ENCODE measurements around the gene BMPR1A. TPM values are rescaled to one million over a fixed set of nuclear protein-coding genes. Genes with fewer than 3 reads are reported as not detected.

The BMPR1A gene
- total RNA-seq (10 to 100 TPM; 29.9 to 66.2 TPM), polyA plus RNA-seq (1 to 10 TPM; 3.8 to 9.6 TPM)
- long read RNA-seq, donor 1, full-length matches to known transcripts = 2 of 7 reads
- long read RNA-seq, donor 1, partial matches to known transcripts = 5 of 7 reads
- long read RNA-seq, donor 1, other reads (novel, unspliced or antisense) = 0 of 7 reads
- long read RNA-seq, donor 2, full-length matches to known transcripts = 1 of 1 reads
- long read RNA-seq, donor 2, partial matches to known transcripts = 0 of 1 reads
- long read RNA-seq, donor 2, other reads (novel, unspliced or antisense) = 0 of 1 reads
- long read RNA-seq, donor 3, full-length matches to known transcripts = 2 of 30 reads
- long read RNA-seq, donor 3, partial matches to known transcripts = 28 of 30 reads
- long read RNA-seq, donor 3, other reads (novel, unspliced or antisense) = 0 of 30 reads
- long read RNA-seq, donor 4 = 0 reads
- long read RNA-seq, donor 5, full-length matches to known transcripts = 3 of 43 reads
- long read RNA-seq, donor 5, partial matches to known transcripts = 40 of 43 reads
- long read RNA-seq, donor 5, other reads (novel, unspliced or antisense) = 0 of 43 reads

GRCh38 chr10:86756511-86757112 lies at the start of gene BMPR1A:
Gene BMPR1A, plus strand, starts transcription at chr10:86756619. Its CDS starts 119,400 bp downstream, at chr10:86876019.
- H3K27me3 ChIP-seq (ENCODE audit: control insufficient read depth in 3 of 3, insufficient read depth in 3 of 3, low read length in 2 of 3) = peaks cover 0 to under 1% (median 0%) of the 10 kb centered on the region in 3 donors

GRCh38 chr10:86706977-86707376 lies 49.4 kb upstream of the BMPR1A start:
- DNase-seq (no peak), ATAC-seq (ENCODE audit: insufficient read depth, low FRiP score) (no peak)
- peaks cover 0 to 3% (median 0%) of the 10 kb centered on the region in 4 donors for H3K36me3 ChIP-seq (ENCODE audit: control insufficient read depth in 4 of 4, insufficient read depth in 4 of 4, low read length in 4 of 4)
- peaks cover 0 to 3% (median 0%) of the 10 kb centered on the region in 4 donors for H3K9me3 ChIP-seq (ENCODE audit: control insufficient read depth in 4 of 4, insufficient read depth in 3 of 4, low read length in 3 of 4)
- no peak overlapping the region for H3K27ac ChIP-seq (ENCODE audit: low read depth in 1 of 2, low read length in 1 of 2)
- peaks cover 0 to 9% (median 4%) of the 10 kb centered on the region in 5 donors for H3K4me1 ChIP-seq (ENCODE audit: control insufficient read depth in 5 of 5, insufficient read depth in 5 of 5, low read length in 5 of 5)
- TF ChIP-seq, protein P1, sequence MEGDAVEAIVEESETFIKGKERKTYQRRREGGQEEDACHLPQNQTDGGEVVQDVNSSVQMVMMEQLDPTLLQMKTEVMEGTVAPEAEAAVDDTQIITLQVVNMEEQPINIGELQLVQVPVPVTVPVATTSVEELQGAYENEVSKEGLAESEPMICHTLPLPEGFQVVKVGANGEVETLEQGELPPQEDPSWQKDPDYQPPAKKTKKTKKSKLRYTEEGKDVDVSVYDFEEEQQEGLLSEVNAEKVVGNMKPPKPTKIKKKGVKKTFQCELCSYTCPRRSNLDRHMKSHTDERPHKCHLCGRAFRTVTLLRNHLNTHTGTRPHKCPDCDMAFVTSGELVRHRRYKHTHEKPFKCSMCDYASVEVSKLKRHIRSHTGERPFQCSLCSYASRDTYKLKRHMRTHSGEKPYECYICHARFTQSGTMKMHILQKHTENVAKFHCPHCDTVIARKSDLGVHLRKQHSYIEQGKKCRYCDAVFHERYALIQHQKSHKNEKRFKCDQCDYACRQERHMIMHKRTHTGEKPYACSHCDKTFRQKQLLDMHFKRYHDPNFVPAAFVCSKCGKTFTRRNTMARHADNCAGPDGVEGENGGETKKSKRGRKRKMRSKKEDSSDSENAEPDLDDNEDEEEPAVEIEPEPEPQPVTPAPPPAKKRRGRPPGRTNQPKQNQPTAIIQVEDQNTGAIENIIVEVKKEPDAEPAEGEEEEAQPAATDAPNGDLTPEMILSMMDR (IDR thresholded peaks at IDR 0.05; ENCODE audit: control extremely low read depth, extremely low read depth) = no peak
- no peak overlapping the region for H3K4me3 ChIP-seq
- H3K27me3 ChIP-seq (ENCODE audit: control insufficient read depth in 3 of 3, insufficient read depth in 3 of 3, low read length in 2 of 3) = no peaks in the 10 kb centered on the region
- 92 to 94% methylated on average over 1 of the region's 1 CpG for WGBS, 2 donors
- H3K9ac ChIP-seq (ENCODE audit: insufficient read depth in 1 of 2, low read length in 2 of 2) = no peak overlapping the region

More at GRCh38 chr10:86756511-86757112, at the start of gene BMPR1A:
- Histone ChIP-seq H3K9ac (ENCODE audit: insufficient read depth in 1 of 2, low read length in 2 of 2) (peak within 1 kb of the TSS; percentile 78 to 92), H3K4me1 (ENCODE audit: control insufficient read depth in 5 of 5, insufficient read depth in 5 of 5, low read length in 5 of 5) (peaks cover 5 to 37% (median 17%) of the 10 kb centered on the region in 5 donors), H3K36me3 (ENCODE audit: control insufficient read depth in 4 of 4, insufficient read depth in 4 of 4, low read length in 4 of 4) (no peaks in the 10 kb centered on the region), H3K27ac (ENCODE audit: low read depth in 1 of 2, low read length in 1 of 2) (peak within 1 kb of the TSS; percentile 98 to 99), H3K4me3 (peak within 1 kb of the TSS; percentile 78), H3K9me3 (ENCODE audit: control insufficient read depth in 4 of 4, insufficient read depth in 3 of 4, low read length in 3 of 4) (no peaks in the 10 kb centered on the region)
- ATAC-seq (ENCODE audit: insufficient read depth, low FRiP score) = peak; percentile 27
- TF ChIP-seq, protein P1 (IDR thresholded peaks at IDR 0.05; ENCODE audit: control extremely low read depth, extremely low read depth) = no peak
- peak in 2 of 3 donors; percentile 96 to 97 for DNase-seq
- 1% methylated on average over 27 to 84 of the region's 85 CpGs for WGBS, 2 donors

DNA sequence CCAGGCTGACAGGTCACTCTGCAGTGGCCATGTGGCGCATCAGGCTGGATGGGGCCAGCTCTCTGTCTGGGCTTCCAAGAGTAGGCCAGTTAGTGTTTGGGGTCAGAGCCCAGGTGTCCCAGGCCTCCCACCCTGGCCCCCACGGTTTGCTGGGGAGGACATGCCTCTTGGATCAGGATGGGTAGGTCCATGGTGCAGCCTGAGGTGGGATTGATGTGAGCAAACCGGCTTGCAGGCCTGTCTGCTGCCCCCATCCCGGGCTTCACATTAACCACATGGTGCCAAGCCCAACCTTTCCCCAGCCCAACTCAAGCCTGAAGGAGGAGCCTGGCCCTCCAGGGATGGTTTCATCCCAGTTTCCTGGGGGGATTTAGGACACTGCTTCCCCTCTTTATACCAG lies 48.9 kb upstream of the BMPR1A start:
- Histone ChIP-seq H3K27me3 (ENCODE audit: control insufficient read depth in 3 of 3, insufficient read depth in 3 of 3, low read length in 2 of 3) (no peaks in the 10 kb centered on the region), H3K9ac (ENCODE audit: insufficient read depth in 1 of 2, low read length in 2 of 2) (no peak overlapping the region), H3K4me3 (no peak overlapping the region), H3K4me1 (ENCODE audit: control insufficient read depth in 5 of 5, insufficient read depth in 5 of 5, low read length in 5 of 5) (peaks cover 0 to 10% (median 4%) of the 10 kb centered on the region in 5 donors), H3K36me3 (ENCODE audit: control insufficient read depth in 4 of 4, insufficient read depth in 4 of 4, low read length in 4 of 4) (peaks cover 0 to 3% (median 0%) of the 10 kb centered on the region in 4 donors), H3K9me3 (ENCODE audit: control insufficient read depth in 4 of 4, insufficient read depth in 3 of 4, low read length in 3 of 4) (peaks cover 0 to 3% (median 0%) of the 10 kb centered on the region in 4 donors), H3K27ac (ENCODE audit: low read depth in 1 of 2, low read length in 1 of 2) (no peak overlapping the region)
- DNase-seq (no peak), ATAC-seq (ENCODE audit: insufficient read depth, low FRiP score) (no peak)
- TF ChIP-seq, protein P1 (IDR thresholded peaks at IDR 0.05; ENCODE audit: control extremely low read depth, extremely low read depth) = no peak
- WGBS, 2 donors = 73 to 89% methylated on average over 4 of the region's 4 CpGs
